NCI-H748 (cell line): Measurements from ENCODE around the gene MLX.

Source experiments
- DNase-seq: peaks from one replicate; lab custom pipeline; 2025; ENCODE audit not compliant: unreplicated experiment; lab: John Stamatoyannopoulos, UW

MLX gene

DNA sequence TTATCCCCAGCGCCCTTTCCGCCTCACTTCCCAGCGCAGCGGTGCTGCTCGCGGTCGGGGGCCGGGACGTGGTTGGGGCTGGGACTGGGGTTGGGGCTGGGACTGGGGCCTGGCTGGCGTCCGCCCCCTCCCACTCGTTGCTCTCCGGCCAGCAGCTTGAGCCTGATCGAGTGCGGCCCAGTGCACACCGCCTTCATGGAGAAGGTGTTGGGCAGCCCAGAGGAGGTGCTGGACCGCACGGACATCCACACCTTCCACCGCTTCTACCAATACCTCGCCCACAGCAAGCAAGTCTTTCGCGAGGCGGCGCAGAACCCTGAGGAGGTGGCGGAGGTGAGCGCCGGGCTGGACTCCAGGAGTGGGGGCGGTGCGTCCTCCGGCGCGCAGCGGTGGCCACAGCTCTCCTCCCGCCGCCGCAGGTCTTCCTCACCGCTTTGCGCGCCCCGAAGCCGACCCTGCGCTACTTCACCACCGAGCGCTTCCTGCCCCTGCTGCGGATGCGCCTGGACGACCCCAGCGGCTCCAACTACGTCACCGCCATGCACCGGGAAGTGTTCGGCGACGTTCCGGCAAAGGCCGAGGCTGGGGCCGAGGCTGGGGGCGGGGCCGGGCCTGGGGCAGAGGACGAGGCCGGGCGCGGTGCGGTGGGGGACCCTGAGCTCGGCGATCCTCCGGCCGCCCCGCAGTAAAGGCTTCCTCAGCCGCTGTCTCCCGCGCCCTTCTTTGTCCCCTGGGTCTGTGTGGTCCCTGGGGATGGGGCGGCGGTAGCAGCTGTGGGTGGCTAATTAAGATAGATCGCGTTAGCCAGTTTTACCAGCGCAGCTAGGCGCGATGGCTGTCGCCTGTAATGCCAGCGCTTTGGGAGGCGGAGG, 12.4 kb upstream of the MLX start:
- DNase-seq: peak; percentile 92

DNA sequence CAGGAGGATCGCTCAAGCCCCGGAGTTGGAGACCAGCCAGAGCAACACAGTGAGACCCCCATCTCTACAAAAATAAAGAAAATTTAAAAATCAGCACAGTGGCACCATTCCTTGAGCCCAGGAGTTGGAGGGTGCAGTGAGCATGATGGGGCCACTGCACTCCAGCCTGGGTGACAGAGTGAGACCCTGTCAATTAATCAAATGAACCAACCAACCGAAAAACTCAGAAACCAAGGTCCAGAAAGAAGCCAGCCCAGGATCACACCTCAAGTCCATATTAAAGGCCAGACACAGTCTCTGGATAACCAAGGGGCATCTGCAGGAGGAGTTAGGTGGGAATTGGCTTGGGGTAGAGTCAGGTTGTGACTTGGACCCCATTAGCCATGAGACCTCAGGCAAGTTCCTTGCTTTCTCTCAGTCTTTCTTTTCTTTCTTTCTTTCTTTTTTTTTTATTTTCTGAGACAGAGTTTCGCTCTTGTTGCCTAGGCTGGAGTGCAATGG, 11.7 kb upstream of the MLX start:
- no peak for DNase-seq

DNA sequence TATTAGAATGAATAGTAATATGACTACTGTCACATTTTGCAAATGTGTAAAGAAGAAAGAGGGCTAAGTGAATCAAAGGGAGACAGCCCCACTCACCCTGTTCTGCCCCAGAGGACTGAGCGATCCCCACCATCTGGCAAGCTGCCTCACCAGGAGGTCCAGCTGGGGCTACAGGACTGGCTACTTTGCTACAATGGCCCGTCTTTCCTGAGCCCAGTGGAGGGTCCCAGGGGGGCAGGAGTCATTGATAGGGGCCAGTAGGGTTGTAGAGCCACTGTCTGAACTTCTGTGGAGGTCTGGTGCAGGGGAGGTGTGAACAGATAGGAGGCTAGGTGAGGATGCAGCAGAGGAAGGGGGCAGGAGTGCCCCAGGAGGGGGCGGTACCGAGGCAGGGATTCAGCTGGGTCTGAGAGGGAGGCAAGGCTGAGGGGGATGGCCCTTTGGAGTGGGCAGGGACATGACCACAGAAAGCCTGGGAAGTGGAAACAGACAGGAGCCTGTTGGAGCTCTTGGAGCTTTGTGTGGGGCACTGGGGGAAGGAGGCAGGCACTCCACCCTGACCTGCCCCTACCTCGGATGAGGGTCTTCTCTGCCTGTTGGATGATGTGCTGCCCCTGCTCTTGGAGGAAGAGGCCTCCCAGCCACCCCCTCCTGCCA, 10.8 kb upstream of the MLX start:
- DNase-seq: peak; percentile 51

DNA sequence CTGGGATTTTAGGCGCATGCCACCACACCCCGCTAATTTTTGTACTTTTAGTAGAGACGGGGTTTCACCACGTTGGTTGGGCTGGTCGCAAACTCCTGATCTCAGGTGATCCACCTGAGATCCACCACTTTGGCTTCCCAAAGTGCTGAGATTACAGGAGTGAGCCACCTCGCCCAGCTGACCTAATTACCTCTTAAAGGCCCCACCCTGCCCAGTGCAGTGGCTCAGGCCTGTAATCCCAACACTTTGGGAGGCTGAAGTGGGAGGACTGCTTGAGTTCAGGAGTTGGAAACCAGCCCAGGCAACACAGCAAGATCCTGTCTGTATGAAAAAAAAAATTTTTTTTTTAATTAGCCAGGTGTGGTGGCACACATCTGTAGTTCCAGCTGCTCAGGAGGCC, 7.8 kb upstream of the MLX start:
- no peak for DNase-seq

DNA sequence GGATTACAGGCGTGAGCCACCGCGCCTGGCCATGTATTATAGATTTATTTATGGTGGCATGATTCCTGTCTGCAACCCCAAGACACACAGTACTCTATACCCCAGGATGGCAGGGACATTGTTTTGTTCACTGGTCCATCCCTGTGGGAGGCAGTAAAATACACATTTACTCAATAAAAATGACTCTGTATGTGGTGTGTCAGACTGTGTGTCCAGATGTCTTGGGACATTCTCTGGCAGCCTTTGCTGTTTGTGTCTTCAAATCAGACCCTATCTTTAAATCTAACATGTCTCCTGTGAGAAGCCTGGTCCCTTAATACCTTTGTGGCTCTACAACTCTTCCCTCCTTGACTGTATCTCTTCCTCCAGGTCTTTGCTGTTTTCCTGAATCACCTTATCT, 6.7 kb upstream of the MLX start:
- DNase-seq: no peak

DNA sequence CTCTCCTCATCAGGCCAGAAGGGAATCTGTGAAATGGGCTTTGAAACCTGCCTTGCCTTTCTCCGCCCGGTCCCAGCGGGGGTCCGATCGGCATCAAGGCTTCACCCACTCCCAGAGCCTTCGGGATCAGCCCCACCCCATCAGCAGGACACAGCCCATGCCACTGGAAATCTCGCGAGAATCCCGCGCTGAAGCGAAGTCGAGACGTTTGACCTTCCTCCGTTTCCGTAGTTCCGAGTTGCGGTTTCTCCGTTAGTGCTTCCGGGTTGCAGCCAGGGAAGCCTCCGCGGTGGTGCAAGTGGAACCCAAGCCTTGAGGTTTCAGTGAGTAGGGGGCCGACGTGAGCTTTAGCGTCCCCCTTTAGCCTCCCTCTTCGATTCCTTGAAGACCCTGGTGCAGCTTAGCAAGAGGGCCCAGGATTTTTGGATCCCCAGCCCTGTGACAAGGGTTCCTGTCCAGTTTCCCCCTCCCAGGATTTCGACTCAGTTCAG, 5.0 kb upstream of the MLX start, which contains the start of gene COASY:
Gene COASY (plus strand): TSS at position 252 of the 491 bp plus-strand sequence. CDS start 475 bp downstream, outside the sequence.
- peak; percentile 98 for DNase-seq

DNA sequence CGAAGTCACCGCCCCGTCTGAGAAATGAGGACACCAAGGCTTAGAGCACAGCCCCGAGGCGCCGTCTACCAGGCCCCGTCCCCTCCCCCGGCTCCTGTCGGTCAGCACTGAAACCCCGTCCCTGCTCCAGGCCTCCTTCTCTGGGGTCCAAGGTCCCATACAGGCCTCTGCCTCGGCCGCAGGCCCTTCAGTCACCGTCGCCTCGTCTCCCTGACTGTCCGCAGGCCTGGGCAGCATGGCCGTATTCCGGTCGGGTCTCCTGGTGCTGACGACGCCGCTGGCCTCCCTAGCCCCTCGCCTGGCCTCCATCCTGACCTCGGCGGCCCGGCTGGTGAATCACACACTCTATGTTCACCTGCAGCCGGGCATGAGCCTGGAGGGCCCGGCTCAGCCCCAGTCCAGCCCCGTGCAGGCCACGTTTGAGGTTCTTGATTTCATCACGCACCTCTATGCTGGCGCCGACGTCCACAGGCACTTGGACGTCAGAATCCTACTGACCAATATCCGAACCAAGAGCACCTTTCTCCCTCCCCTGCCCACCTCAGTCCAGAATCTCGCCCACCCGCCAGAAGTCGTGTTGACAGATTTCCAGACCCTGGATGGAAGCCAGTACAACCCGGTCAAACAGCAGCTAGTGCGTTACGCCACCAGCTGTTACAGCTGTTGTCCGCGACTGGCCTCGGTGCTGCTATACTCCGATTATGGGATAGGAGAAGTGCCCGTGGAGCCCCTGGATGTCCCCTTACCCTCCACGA, 4.3 kb upstream of the MLX start:
- peak; percentile 26 for DNase-seq

DNA sequence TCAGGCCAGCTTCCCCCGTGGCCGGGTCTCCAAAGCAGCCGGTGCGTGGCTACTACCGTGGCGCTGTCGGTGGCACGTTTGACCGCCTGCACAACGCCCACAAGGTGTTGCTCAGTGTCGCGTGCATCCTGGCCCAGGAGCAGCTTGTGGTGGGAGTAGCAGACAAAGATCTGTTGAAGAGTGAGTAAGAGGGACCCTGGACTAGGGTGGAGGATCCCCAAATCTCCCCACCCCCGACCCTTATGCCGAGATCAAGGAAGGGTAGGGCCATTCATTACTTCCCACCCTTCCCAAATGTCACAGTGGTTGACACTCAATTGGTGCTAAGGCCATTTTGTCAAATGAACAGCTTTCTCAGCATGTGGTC, 3.8 kb upstream of the MLX start:
- no peak for DNase-seq

DNA sequence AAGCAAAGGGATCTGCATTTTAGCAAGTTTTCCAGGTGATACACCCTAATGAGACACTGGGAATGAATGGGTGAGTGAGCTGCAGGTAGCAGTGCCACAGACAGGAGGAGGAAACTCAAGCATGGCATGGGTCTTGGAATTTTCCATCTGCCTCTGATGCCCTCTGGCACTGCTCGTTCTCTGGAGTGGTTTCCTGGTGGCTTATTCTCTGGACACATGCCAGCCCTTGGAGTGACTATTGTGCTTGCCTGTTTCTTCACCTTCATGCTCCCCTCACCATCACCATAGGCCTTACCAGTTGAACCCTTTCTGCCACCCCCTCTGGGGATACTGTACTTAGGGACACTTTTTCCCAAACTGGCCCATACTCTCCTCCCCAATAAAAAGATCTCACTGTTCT, 3.4 kb upstream of the MLX start:
- no peak for DNase-seq

DNA sequence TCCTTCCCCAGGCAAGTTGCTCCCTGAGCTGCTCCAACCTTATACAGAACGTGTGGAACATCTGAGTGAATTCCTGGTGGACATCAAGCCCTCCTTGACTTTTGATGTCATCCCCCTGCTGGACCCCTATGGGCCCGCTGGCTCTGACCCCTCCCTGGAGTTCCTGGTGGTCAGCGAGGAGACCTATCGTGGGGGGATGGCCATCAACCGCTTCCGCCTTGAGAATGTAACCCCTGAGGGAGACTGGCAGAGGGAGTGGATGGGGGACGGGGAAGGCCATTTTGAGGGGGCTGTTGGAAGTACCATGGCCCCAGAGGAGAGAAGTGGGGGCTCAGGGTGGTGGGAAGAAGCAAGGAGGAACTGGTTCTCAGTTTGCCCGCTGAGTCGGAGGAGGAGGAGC, 3.0 kb upstream of the MLX start:
- DNase-seq: no peak

DNA sequence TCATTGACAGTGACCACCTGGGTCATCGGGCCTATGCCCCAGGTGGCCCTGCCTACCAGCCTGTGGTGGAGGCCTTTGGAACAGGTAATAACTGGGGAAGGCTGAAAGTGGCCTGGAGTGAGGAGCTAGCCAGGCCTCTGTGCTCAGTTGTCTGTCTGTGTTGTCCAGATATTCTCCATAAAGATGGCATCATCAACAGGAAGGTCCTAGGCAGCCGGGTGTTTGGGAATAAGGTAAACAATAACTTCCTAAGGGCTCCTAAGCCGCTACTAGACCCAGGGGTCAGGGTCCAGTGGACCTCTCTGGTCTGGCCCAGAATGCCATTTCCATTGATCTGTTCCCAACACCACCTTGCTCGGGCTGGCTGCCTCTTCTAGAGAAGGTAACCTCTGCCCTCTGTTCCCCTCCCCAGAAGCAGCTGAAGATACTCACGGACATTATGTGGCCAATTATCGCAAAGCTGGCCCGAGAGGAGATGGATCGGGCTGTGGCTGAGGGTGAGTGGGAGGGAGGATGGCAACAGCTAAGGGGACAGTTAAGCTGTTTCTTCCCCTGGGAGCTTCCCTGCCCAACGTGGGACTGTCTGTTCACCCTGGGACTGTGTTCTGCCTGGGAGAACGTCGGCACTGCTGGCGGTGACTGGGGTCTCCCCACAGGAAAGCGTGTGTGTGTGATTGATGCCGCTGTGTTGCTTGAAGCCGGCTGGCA, 1.9 kb upstream of the MLX start:
- no peak for DNase-seq

DNA sequence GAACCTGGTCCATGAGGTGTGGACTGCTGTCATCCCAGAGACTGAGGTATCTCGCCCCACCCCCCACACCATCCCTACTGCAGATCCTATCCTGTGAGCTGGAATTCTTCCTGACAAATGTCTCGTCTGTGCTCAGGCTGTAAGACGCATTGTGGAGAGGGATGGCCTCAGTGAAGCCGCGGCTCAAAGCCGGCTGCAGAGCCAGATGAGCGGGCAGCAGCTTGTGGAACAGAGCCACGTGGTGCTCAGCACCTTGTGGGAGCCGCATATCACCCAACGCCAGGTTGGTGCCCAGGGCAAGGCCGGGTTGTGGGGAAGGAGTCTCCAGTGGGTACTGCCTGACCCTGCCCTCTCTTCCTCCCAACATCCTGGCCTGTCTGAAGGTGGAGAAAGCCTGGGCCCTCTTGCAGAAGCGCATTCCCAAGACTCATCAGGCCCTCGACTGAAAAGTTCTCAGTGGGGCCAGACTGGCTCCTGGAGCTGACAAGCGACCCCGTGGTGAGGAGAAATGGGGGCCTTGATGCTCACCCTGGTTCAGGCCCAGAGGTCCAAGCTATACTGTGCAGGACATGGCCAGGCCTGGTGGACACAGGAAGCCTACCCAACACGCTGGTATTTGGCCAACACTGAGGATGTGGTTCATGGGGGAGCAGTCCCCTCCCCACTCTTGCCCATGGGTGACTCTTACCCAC, 1.2 kb upstream of the MLX start:
- no peak for DNase-seq

DNA sequence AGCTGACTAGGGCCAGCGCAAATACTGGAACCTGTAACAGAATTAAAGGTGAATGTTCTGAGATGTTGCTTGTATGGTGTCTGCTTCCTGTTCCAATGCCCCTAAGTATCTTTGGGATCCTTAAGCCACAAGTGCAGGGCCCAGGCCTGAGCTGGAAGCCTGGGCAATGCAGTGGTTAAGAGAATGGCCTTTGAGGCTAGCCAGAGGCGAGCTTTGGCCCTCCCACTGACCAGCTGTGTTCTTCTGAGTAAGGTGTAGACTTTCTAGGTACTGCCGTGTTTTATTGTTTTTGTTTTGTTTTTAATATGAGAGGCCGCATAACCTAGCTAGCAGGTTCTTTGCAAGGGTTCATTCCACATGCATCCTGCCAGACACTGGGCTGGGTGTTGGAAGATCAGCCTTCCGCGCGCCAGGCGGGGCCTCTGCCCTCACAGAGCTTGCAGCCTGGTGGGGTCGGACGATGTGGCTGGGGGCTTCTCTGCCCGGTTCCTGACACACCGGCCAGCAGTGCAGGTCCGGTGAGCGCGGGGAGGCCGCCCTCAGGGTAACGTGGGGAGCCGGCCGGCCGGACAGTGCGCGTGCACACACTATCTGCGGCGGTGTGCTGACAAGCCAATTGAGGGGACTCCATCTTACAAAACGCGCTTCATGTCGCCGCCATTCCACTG, 551 bp upstream of the MLX start:
- DNase-seq: no peak

DNA sequence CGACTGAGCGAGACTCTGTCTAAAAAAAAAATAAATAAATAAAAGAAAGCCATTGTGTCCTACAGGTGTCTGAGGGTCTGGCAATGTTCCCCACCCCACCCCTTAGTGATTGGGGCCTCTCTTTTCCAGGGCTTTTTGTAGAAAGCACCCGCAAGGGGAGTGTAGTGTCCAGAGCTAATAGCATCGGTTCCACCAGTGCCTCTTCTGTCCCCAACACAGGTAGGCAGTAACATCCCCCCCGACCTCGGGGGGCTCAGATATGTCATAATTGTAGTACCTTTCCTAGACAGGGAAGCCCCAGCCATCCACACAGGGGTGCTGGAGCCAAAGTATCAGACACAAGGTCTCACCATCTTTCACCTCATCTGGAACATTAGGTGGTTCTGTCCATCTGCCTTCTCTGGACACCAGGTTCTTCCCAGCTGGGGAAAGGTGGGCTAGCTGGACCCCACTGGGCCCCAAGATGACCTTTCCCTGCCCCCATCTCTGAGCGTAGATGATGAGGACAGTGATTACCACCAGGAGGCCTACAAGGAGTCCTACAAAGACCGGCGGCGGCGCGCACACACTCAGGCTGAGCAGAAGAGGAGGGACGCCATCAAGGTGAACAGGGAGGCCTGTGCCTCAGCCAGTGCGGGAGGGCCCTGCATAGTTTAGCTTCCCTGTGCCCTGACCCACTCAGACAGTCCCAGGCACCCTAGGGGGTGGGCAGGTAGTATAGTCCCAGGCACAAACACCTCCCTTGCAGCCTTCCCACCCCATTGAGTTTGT, 1.6 kb downstream of the MLX start:
- DNase-seq: no peak

DNA sequence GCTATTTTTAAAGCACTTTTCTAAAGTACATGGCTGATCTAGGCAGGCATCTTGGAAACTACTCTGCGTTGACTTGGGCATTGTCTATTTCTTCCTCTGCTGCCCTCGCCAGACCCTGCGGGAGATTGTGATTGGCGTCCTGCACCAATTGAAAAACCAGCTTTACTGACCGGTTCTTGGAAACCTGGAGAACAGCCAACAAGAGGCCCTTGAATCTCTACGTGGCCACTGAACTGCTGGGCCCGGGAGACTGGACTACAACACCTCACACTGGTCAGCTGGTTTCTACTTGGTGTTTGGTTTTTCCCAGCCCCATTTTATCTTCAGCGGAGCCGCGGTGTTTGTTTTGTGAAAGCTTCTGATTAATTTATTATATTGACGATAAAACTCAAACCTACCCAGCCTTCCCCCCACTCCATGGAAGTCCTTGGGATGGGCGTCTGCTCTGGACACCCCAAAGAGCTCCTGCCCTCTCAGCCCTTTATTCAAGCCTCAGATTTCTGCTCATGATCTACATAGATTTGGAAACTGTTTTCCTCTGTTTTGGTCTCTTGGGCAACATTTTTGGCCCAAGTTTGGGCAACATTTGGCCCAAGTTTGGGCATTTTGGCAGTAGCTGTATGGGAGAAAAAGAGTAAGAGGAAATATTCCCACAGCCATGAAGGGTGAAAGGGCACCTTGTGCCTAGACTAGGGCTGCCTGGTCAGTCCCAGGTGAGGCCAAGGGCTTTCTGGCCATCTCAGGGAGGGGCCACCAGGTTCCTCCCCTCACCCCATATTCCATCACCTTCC, 4.7 kb downstream of the MLX start:
- no peak for DNase-seq

DNA sequence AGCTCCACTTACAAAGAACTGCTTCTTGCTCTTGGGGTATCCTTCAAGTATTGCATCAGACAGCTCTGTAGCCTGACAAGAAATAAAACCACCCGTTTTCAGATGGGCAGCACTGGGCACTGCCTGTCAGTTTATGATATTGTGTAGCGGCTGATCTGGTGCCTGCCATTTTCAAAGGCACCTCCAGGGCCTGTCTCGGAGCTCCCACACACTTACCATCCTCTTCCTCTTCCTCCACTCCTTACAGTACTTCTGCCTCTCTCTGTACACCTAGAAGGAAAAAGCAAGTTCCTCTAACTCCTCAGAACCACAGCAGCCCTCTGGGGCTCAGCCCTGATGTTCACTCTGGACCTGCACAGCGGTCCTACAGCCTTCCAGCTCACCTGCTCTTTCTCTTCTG, 6.2 kb downstream of the MLX start:
- DNase-seq: no peak

DNA sequence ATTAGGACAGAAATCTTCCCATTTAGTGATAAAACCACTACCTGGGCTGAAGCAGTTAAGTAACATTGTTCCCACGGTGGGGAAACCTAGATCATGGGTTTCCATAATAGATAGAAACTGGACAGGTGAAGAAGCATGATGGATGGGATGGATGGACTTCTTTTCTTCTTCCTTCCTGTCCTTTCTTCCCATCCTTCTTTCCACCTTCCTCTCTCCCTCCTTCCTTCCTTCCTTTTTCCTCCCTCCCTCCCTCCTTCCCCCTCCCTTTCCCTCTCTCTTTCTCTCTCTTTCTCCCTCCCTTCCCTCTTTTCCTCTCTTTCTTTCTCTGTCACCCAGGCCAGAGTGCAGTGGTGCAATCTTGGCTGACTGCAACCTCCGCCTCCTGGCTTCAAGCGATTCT, 7.6 kb downstream of the MLX start:
- no peak for DNase-seq

DNA sequence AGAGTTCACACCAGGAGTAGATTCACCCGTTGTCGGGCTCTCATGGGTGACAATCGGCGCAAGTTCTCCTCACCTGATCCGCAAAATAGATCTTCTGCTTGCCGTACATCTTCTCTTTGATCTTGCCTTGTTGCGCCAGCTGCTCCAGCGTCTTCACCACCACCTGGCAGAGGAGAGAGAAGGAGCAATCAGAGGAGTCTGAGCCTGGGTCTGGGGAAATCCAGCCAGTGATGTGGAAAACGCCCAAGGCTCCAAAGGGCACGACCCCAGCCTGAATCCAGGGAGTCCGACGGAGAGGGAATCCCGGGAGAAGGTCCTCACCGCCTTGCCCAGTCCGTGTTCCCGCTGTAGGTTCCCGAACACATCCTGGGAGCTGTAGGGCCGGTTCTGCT, 10.2 kb downstream of the MLX start:
- DNase-seq: no peak
